Activated CD8-positive, alpha-beta memory T cell treated with anti-CD3 and anti-CD28 coated beads for 24 hours (primary cell): Measurements from ENCODE around the gene HEATR9.

ENCODE experiments used
- DNase-seq: peaks from one replicate; pipeline ENCODE4 v3.0.0-alpha.2; 2020

HEATR9 gene

DNA sequence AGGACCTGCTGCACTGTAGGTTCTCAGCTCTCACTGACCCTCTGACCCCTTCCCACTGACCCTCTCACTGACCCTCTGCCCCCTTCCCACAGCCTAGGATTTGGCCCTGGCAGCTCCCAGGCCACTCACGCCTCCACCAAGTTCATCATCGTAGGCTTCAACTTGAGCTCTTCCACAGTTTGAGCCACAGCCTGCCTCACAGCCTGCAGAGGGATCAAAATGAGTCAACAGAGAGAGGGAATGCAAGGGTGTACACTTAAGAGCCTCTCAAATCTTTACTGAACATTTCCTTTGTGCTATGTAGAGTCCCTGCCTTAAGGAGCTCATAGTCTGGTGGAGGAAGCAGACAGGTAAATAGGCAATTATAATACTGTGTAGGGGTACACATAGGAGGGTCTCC, 12.1 kb downstream of the HEATR9 start:
- no peak for DNase-seq

DNA sequence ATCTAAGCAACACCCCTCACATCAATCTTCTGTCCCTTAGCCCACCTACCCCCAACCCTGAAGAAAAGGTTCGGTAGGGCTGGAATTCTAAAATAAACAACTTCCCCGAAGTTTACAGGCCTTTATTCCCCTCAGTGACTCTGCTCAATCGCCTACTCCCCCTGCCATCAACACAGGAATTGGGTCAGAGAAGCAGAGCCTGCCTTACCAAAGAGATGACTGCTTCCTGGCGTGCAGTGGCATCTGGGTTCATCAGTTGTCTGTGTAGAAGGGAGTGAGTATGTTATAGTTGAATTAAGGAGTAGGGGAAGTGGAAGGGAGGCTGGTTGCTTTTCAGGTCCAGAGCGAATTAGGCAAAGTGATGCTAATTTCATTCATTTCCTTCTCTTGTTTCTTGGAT, 12.7 kb downstream of the HEATR9 start:
- no peak for DNase-seq

DNA sequence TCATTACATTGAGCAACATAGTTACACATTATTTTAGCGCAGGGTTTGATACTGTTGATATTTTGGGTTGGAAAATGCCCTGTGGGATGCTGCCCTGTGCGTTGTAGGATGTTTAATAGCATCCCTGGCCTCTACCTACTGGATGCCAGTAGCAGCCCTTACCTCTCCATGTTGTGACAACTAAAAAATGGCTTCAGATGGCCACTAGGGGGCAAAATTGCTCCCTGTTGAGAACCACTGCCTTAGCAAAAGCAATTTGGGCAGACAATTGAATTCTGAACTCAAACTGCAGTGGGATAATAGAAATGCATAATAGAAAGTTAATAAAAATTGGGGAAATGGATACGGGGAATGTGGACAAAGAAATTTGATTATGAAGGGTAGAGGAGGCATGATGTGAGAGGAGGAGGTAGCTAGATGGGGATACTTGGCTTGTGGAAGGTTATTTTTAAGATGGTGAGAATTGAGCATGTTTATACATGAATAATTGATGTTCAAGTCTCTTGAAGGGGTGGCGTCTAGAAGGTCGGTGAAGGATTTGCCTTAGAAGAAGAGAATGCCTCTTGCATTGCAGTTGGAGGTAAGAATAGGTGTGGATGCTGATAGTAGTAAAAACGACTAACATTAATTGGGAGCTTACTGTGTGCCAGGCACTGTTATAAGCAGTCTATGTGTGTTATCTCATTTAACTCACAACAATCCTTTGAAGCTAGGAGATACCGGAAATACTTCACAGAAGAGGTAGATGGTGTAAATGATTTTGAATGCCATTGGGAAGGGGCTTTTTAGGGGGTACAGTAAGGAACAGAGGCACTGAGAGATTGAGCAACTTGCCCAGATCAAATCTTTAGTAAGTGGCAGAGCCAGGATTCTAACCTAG, 19.0 kb downstream of the HEATR9 start:
- peak; percentile 73 for DNase-seq

DNA sequence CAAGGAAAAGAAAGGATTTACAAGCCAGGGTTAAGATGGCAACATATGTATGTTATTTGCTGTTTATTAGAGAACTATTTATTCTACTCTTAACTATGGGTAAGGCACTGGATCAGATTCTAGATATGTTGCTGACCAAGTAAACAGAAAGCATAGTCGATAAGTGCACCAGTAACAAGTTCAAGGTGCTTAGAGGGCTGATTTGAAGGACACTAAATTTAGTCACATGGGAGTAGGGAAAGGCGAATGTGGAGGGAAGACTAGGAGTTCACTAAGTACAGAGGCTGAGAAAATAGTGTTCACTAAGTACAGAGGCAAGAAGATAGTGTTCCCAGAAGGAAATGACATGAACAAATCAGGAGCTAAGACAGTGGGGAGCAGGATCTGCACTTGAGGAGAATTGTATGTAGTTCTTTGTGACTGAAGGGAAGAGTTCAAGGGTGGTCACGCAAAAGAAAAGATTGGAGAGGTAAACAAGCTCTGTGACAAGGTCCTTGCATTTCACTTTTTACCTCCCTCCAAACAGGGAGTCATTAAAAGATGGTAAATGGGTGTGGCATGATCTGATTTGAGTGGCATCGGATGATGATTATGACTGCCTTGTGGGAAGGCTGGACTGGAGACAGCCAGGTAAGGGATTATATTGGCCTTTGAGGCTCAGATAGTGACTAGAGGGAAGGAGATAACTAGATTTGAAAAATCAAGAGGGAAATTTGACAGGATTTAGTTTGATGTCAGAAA, 20.9 kb downstream of the HEATR9 start:
- no peak for DNase-seq

DNA sequence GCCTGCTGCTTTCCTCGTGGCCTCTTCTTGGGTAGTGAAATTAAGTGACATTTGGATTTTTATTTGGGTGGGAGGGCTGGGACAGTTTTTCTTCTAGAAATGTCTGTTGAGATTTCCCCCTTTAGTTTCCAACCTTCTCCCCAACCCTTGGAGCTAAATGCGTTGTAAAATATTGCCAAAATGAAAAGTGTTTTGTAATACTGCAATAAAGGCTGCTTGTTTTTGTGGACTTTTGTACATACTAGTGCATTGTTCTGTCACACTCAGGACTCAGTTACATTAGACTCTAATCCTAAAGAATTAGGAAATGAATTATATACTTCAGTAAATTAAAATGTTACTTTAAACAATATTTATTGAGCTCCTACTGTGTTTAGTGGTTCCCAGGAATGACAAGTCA, 21.7 kb downstream of the HEATR9 start:
- no peak for DNase-seq

DNA sequence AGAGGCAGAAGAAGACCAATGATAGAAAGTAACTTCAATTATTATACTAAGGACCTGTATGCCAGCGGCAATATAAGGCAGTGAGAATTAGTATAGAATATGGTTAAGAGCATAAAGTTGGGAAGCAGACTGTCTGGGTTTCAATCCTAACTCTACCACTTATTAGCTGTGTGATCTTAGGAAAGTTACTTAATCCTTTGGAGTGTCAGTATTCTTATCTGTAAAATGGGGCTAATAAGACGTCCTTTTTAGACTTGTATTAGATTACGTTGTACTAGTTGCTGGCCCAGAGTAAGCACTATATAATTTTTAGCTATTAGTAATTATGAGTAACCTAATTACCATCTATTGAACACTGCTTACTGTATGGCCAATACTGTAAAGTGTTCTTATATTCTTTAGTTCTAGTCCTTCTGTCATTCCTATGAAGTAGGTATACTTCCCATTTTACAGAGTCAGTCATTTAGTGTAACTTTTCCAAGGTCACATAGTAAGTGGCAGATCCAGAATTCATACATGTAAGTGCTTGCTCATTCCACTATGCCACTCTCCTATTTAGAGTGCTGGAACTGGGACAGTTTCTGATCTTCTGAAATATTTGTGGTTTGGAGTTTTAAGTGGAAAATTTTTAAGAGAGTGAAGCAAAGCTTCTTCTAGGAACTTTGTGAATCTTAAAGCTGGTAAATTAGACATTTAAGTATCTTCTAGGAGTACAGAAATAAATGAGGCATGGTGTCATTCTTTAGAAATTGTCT, 22.5 kb downstream of the HEATR9 start:
- DNase-seq, result no peak

DNA sequence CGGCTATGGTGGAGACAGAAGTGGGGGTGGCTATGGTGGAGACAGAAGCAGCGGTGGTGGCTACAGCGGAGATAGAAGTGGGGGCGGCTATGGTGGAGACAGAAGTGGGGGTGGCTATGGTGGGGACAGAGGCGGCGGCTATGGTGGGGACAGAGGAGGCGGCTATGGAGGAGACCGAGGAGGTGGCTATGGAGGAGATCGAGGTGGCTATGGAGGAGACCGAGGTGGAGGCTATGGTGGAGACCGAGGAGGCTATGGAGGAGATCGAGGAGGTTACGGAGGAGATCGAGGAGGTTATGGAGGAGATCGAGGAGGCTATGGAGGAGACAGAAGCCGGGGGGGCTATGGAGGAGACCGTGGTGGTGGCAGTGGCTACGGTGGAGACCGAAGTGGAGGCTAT, 24.1 kb downstream of the HEATR9 start:
- DNase-seq, result no peak

DNA sequence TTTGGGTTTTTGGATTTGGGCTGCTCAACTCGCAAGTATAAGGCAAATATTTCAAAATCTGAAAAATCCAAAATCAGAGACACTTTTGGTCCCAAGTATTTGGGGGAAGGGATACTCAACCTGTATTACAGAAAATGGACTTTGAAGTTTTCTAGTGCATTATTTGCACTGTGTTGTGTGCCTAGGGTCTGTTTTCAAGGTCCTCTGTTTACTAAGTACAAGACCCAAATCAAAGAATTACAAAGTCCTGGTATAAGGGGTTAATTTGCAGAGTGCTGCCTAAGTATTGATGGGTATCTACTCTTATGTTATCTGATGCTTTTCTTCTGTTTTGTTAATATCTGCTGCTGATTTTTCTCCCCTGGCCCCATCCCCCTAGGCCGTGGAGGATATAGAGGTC, 25.0 kb downstream of the HEATR9 start:
- no peak for DNase-seq

DNA sequence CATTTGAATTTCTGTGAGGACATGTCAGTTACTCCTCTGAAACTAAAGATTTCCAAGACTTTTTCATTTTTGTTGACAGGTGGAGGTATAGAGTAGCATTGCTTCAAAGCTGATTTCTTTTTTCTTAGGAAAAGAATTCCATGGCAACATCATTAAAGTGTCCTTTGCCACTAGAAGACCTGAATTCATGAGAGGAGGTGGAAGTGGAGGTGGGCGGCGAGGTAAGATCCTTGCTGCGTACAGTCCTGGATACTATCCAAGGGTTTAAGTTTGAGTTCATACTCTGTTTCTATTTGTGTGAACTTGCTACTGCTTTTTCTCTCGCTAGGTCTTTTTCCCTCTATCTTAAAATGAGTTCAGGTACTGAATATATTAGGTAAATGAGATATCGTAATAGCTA, 26.5 kb downstream of the HEATR9 start:
- no peak for DNase-seq

DNA sequence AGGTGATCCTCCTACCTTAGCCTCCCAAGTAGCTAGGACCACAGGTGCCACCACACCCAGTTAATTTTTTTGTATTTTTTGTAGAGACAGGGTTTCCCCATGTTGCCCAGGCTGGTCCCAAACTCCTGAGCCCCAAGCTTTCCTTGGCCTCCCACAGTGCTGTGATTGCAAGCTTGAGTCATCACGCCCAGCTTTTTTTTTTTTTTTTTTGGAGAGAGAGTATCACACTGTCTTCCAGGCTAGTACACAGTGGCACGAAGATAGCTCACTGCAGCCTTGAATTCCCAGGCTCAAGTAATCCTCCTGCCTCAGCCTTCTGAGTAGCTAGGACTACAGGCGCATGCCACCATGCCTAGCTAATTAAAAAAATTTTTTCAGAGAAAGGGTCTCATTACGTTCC, 27.2 kb downstream of the HEATR9 start:
- DNase-seq, result no peak

DNA sequence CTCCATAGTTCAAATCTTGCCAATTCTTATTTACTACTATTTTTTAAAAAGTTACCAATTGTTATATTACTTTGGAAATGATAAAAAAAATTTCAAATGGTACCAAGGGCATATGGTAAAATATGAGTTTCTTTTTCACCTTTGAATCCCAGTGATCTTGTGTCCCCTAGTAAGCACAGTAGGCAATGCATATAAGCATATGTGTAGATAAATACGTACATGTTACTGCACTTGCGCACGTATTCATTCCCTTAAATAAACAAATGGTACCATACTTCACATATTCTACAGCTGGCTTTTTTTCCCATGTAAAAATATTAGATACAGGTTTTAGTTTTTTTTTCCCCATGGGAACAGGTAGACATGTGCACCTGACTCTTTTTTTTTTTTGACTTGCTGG, 27.6 kb downstream of the HEATR9 start:
- no peak for DNase-seq

DNA sequence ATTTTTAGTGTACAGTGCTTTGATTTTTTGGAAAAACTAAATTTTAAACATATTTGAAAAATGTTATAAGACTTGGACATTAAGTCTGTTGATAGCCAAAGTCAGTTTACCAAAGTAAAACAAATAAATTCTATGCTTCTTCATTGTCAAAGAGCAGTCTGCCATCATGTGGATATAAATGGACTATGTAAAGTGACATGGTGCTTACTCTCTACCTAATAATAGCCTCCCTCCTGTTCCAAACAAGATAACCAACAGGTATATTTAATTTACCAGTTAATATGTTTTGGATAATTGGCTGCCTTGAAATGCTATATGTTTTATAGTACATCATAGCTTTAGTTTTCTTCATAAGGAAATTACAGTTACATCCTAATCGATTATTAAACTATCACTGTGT, 43.5 kb downstream of the HEATR9 start:
- DNase-seq, result no peak

DNA sequence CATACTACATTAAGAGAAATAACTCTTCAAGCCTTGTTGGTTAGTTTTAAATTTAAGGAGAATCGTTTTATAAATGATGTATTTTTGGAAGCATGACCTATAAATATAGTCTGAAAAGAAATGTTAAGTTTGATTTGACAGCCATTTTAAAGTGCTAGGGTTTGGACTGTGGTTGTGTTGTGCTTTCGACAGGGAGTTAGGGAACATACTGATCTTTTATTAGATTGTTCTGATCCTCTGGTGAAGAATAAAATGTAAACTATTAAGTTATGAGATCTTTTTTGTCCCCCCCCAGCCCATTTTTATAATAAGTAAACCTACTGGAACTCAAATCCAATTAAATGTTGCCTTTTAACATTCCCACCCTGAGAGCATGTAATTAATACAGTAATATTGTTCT, 47.4 kb downstream of the HEATR9 start:
- DNase-seq, result no peak

DNA sequence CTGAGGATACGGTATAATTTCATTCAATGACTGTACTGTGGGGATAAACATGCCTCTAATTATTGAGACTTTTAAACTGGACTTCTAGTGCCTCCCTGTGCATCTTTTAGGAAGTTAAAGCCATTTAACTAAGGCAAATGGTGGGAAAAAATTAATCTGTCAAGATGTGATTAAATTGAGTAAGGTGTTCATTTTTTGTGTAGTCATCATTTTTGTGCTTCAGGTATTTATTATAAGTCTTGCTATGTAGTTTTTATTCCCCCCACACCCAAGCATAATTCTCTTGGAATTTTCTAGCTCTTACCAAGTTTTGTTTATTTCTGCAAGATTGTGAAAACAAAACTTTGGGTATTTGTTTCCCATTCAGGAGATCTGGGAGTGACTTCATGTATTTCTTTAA, 49.2 kb downstream of the HEATR9 start:
- DNase-seq, result no peak

DNA sequence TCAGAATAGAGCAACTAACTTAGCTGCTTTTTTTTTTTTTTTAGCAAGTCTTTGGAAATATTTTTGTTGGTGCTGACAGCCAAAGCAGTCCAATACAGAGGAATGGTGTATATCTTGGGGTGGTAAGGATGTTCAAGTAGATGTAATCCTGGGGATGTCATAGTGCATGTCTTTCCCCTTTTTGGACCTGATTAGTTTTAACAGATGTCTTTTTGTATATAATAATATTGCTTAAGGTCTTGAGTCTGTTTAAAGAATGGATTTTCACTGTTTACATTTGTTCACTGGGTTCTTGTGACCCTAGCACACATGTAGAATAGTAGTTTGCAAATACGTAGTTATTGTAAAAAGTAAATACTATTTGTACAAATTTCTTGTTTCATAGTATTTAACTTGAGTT, 51.5 kb downstream of the HEATR9 start:
- DNase-seq, result no peak

DNA sequence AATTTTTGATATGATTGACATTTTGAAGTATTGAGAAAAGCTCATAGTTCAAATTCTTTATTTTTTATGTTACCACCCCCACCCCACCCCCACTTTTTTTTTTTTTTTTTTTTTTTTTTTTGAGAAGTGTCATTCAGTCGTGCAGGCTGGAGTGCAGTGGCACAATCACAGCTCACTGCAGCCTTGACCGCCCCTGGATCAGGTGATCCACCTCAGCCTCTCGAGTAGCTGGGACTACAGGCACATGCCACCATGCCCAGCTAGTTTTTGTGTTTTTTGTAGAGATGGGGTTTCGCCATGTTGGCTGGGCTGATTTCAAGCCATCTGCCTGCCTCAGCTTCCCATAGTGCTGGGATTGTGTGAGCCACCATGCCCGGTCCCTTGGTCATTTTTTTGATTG, 52.0 kb downstream of the HEATR9 start:
- DNase-seq, result no peak

DNA sequence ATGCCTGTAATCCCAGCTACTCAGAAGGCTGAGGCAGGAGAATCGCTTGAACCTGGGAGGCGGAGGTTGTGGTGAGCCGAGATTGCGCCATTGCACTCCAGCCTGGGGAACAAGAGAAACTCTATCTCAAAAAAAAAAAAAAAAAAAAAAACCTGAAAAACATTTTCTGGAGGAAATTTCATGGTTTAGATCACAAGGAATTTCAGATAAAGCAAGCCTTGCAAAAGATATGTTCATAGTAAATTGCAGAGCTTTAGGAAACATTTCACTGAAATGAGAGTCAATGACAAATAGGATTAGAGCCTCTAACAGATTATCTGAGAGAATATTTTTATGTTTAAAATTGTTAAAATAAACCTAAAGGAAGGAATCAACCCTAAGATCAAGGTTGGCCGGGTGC, 56.2 kb downstream of the HEATR9 start:
- DNase-seq, result no peak

DNA sequence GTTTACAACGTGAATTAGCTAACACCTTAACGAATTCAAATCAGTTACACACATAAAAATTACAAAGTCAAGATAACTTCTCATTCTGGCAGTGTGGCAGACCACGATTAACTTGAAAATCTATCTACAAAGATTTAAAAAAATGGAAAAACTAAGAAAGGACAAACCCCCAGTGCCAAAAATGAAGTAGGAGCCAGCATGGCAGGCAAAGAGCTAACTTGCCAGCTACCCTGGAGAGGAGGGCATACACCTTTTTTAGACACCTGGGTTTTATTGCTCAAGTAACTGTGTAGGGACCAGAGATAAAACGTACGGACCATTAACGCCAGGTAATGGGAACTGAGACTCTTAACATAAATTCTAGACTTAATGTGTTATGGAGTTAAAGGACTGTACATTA, 56.9 kb downstream of the HEATR9 start:
- DNase-seq, result no peak

DNA sequence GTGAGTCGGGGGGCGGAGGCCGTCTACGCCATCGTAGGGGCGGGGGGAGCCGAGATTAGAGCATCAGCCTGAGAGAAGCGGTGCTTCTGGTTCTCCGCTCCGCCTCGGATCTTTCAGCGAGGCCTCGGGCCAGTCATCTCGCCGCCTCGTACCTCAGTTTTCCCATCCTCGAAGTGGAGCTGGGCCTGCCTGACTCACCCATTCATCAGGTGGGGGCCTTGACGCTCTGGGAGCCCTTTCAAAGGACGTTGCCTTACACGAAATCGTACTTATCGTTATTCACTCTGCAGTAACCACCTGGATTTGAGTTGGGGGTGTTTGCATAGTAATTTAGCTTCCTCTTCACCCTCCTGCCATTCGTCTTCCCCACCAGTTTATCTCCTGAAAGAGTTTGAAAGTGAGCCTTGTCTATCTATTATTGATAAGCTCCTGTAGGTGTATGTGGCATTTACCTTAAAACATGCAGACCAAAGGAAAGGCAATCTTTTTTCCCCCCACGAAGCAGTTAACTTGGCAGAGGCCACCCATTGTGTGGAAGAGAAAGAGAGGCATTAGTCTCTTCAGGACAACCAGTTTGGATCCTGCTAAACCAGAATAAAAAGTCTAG, 58.7 kb downstream of the HEATR9 start:
- no peak for DNase-seq

DNA sequence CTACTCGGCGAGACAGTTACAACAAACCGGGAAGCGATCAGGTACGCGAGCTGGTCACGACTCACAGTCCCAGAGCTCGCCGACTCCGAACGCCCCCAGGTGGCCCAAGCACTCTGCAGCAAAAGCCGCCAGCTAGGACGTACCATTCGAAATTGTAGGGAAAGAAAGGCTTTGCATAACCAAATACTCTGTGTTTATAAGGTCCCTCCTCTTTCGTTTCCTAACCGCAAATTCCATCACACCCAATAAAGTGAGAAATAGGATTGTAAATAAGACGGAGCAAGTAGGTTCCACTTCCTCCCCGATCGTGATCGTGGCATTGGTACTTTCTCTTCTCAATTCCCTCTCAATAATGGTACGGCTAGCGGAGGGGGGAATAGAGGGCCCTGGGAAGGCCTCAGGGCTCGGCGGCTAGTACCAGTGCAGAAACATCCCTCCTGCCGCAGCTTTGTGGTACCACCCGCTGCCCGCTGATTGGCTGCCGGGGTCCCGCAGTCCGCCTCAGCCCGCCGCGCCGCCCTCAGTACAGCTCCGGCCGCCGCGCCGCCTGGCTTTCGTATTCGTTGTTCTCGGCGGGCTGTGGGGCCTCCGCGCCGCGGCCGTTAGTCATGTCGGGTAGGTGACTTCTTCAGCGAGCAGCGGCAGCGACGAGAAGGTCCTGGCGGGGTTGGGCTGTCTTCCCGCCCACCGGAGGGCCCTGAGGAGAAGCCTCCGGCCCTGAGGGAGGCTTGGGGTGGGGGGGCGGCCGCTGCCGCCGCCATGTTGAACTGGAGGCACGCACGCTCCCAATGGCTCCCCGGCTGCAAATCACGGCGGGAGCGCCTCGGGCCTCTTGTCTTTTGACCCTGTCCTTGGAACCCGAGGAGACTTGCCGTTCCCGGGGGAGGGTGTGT, 59.5 kb downstream of the HEATR9 start, which contains the start of gene TAF15:
Gene TAF15 (plus strand): TSS at position 523 of the 893 bp plus-strand sequence. CDS start 86 bp downstream, at position 609.
- DNase-seq, result peak; percentile 96

DNA sequence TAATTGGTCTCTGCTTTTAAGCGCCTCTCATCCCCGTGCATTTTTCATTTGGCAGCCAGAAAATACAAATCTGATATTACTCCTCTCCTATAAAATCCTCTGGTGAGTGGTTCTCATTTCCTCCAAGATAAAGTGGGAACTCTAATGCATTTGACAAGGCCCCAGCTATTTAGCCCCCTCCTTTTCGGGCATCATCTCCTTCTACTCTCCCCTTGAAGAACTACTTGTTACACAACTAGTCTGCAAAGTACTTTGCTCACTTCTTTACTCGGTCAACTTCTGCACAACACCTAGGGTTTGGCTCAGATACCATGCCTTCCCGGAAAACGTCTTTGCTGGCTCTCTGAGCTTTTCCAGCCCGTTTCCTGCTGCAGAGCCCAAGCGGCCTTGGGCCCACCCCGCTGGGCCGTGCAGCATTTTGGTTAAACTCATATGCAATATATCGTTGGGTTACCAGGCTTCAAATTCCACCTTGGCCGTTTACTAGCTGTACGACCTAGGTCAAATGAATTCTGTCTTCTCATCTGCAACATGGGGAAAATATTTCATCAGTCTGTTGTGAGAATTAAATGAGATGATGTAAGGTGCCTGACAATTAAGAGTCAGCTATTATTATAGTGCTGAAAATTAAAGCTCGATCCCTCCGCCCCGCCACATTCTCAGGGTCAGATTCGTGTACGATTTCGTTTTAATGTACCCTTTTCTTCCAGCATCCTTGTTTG, 60.3 kb downstream of the HEATR9 start:
- DNase-seq, result peak; percentile 74
